HG03460 (cell line): ENCODE measurements around the gene VASP.
A peak's percentile ranks its signal among the peaks of the same experiment; 100 is the strongest.

ENCODE experiments used
- ATAC-seq: cut with Tn5 transposase; IDR thresholded peaks from one replicate; pipeline ENCODE4 v1.9.1; 2021; ENCODE audit not compliant: unreplicated experiment

Gene VASP

DNA sequence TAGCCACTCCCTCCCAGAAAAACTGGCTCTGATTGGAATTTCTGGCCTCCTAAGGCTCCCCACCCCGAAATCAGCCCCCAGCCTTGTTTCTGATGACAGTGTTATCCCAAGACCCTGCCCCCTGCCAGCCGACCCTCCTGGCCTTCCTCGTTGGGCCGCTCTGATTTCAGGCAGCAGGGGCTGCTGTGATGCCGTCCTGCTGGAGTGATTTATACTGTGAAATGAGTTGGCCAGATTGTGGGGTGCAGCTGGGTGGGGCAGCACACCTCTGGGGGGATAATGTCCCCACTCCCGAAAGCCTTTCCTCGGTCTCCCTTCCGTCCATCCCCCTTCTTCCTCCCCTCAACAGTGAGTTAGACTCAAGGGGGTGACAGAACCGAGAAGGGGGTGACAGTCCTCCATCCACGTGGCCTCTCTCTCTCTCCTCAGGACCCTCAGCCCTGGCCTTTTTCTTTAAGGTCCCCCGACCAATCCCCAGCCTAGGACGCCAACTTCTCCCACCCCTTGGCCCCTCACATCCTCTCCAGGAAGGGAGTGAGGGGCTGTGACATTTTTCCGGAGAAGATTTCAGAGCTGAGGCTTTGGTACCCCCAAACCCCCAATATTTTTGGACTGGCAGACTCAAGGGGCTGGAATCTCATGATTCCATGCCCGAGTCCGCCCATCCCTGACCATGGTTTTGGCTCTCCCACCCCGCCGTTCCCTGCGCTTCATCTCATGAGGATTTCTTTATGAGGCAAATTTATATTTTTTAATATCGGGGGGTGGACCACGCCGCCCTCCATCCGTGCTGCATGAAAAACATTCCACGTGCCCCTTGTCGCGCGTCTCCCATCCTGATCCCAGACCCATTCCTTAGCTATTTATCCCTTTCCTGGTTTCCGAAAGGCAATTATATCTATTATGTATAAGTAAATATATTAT is 33.3 kb upstream of the VASP start:
- ATAC-seq, result no peak

DNA sequence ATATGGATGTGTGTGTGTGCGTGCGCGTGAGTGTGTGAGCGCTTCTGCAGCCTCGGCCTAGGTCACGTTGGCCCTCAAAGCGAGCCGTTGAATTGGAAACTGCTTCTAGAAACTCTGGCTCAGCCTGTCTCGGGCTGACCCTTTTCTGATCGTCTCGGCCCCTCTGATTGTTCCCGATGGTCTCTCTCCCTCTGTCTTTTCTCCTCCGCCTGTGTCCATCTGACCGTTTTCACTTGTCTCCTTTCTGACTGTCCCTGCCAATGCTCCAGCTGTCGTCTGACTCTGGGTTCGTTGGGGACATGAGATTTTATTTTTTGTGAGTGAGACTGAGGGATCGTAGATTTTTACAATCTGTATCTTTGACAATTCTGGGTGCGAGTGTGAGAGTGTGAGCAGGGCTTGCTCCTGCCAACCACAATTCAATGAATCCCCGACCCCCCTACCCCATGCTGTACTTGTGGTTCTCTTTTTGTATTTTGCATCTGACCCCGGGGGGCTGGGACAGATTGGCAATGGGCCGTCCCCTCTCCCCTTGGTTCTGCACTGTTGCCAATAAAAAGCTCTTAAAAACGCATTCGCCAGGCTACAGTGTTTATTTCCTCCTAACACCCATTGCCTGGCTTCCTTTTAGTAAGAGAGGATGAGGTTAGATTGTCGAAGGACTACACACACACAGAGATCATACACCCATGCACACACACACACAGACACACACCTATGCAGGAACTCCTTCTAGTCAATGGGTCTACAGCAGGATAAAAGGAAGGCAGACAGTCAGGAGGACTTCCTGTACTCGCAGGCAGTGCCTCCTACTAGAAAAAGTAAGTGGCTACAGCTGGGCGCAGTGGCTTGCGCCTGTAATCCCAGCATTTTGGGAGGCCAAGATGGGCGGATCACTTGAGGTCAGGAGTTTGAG is 32.4 kb upstream of the VASP start:
- no peak for ATAC-seq

DNA sequence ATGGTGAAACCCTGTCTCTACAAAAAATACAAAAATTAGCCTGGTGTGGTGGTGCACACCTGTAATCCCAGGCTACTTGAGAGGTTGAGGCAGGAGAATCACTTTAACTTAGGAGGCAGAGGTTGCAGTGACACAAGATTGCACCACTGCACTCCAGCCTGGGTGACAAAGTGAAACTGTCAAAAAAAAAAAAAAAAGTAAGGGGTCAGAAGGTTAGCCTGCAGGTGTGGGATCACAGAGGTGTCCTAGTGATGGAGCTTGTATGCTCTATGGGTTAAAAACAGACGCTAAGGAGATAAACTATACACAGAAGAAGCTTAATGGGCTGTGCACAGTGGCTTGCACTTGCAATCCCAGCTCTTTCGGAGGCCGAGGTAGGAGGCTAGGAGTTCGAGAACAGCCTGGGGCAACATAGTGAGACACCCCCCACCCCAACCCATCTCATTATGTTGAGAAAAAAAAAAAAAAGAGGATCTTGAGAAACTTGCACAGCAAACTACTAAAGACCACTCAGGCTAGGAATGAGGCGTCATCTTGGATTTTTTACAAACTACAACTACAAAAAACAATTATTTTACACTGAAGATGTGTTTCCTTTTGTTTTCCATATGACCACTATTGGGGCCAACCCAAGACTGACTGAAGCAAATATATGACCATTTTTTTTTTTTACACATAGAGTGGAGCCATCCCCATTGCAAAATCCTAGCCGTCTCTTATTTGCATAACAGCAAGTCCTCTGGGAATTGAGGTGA is 31.6 kb upstream of the VASP start:
- ATAC-seq, result no peak

DNA sequence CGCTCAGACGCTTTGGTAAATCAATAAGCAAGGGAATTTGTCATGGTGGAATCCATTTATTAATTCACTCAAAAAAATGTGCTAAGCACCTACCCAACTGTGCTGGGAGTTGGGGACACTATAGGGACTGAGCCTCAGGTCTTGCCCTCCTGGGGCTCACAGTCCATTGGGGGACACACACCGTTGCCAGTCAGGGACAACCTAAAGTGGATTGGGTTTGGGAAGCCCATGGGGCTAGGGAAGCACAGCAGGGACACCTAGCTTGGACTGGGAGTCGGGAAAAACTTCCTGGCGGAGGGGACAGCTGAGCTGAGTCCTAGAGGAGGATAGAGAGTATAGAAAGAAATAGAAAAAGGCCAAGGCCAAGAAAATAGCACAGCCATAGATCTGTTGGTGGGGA is 31.0 kb upstream of the VASP start:
- ATAC-seq, result no peak

DNA sequence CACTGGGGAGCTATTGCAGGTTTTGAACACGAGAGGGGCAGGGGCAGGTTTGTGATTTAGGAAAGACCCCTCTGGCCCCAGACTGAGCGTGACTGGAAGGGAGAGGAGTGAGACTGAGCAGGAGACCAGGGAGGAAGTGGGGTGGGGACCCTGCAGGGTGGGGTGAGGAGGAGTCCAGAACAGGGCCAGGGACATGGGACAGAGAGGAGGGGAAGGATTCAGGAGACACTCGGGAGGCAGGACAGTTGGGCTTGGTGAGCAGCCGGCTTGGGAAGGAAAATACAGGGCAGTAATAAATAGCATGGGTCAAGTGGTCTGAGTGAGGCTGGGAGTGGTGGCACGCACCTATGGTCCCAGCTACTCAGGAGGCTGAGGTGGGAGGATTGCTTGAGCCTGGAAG is 30.1 kb upstream of the VASP start:
- ATAC-seq, result no peak

DNA sequence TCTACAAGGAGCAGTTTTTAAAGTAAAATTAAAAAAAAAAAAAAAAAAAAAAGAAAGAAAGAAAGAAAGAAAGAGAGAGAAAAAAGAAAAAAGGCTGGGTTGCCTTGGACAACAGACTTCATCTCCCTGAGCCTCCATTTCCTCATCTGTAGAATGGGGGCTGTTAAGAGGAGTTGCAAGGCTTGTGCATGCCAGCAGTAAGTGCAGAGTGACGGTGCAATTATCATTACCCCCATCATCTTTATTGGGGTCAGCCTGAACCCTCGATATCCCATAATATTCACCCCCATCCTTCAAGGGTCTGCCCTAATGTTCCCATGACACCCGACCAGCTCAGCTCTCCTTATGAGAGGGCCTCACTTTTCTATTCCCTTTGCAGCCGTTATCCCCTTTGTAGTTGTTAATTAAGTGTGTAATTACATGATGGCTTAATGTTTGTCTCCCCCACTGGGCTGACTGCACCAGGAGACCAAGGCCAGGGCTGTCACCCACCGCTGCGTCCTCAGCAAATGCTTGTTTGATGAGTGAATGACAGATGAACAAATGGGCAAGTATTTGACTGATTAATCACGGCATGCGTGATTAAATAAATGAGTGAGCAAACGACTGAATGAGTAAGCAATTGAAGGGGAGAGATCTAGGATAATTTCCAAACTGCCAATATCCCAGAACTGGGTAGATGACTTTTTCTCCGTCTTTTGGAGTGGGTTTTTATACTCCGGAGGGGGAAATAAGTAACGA is 29.4 kb upstream of the VASP start:
- ATAC-seq, result no peak

DNA sequence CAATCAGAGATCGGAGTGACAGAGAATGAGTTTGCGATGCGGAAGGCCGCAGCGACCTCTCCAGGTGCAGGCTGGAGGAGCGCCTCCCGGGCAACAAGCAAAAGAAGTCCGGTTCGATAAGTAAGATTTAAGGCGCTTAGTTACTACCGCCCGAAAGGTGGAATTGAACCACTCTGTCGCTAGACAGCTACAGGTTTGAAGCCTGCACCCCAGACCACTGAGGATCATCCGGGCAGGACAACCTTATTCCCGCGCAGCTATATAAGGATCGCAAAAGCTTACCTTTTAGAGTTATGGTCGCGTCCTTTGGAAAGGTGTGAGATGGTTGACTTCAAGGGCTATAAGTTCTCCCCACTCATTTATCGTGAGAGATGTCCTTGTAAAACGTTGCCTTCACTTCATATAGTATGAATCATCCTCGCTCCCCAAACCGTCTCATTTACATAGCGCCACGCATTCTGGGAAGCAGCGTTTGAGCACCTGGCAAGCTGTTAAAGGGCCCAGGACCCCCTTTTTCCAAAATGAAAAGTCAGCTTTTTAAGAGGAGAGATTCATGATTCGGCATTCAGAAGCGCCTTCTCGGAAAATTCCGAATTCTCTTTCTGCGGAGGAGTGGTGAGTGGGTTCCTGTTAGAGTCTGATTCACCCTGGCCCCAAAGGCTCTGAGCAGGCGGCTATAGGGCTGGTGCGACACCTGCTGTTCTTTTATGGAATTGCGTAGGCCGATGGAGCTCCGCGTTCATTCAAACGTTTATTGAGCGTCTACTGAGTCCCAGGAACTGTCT is 28.6 kb upstream of the VASP start:
- peak; percentile 77 for ATAC-seq

DNA sequence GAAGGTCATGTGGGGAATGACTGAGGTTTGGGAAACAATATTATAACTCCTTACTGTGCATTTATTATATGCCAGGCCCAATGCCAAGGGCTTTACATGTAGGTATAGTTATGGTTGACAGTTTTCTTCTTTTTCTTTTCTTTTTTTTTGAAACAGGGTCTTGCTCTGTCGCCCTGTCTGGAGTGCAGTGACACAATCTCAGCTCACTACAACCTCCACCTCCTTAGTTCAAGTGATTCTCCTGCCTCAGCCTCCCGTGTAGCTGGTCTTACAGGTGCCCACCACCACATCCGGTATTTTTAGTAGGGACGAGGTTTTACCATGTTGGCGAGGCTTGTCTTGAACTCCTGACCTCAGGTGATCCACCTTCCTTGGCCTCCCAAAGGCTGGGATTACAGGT is 24.2 kb upstream of the VASP start:
- ATAC-seq, result no peak

DNA sequence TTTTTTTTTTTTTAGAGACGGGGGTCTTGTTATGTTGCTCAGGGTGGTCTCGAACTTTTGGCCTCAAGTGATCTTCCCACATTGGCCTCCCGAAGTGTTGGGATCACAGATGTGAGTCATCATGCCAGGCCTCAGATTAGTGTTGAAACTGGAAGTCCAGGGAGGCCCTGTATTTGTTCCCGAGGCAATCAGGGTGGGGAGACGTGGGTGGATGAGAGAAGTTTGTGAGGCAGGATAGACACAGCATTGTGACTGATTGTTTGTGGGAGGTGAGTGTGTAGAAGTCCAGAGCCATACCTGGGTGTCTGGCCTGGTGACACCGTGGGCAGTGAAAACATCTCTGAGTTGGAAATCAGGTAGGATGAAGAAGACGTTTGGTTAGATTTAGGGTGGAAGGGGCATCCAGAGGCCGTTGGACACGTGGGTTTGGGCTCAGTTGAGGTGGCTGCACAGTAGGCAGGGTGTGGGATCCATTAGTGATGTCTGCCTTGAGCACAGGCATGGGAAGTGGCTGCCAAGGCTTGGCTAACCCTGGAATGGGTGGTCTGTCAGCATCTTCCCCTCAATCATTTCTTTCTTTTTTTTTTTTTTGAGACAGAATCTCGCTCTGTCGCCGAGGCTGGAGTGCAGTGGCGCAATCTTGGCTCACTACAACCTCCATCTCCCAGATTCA is 22.9 kb upstream of the VASP start:
- no peak for ATAC-seq

DNA sequence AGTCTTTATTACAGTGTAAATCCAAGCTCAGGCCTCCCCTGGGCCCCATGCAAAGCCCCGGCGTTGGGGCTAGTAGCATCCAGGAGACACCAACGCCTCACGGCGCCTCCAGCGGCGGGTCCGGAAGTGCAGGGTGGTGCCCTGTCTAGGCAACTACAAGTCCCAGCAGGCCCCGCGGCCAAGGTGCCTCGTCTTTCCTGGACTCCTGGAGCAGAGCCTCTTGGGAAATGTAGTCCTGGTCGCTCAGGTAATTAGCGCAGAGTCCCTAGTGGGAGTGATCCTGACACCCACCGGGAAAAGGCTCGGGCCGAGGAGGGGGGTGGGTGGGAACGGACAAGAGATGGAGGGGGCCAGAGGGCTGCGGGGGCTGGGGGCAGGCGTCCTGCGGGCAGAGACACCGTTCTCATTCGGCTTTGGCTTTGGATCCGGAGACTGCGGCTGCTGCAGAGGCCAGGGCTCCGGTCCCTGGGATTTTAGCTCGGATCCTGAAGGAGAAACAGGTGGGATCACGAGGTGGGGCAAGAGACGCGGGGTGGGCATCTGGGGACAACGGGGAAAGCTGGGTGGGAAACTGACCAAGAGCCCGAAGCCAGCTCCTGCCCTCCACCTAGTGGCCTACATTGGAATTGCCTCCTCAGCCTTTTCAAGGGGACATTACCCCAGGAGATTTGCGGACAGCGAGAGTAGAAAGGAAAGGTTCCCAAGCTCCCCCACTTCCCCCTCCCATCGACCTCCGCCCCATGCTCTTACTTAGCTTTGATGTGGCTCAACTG is 21.8 kb upstream of the VASP start:
- peak; percentile 86 for ATAC-seq

DNA sequence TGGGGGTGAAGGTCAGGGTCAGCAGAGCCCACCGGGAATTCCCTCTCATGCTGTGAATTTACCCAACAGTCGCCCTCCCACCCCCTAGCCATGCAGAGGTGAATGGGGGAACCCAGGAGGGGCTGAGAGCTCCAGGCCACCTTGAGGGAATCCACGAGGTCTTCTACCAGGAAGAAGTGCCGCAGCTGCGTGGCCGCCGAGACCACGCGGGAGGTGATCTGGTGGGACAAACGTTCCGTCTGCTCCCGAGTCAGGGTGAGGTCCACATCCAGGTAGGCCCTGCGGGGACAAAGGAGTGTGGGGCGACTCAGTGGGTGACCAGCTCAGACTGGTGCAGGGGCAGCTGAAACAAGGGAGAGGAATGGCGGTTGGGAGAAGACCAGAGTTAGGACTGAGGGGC is 18.6 kb upstream of the VASP start:
- no peak for ATAC-seq

DNA sequence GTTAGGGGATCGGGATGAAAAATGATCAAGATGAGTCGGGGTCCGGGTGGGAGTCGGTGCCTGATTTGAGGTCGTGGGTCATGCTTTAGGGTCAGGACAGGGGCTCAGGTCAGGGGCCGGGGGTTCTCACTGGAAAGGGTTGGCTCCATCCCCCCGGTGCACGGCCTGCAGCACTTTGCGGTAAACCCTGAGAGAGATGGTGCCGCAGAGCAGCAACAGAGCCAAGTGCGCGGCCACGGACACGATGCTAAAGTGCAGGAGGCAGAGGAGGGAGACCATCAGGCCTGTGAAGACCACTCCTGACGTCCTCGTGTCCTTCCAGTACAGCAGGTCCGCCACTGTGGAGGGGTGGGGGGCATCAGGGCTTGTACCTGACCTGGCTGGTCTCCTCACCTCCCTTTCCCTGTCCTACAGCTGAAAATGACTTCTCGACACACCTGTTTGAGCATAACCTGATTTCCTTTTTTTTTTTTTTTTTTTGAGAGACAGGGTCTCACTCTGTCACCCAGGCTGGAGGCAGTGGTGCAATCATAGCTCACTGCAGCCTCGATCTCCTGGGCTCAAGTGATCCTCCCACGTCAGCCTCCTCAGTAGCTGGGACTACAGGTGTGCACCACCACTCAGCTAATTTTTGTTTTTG is 17.9 kb upstream of the VASP start:
- no peak for ATAC-seq

DNA sequence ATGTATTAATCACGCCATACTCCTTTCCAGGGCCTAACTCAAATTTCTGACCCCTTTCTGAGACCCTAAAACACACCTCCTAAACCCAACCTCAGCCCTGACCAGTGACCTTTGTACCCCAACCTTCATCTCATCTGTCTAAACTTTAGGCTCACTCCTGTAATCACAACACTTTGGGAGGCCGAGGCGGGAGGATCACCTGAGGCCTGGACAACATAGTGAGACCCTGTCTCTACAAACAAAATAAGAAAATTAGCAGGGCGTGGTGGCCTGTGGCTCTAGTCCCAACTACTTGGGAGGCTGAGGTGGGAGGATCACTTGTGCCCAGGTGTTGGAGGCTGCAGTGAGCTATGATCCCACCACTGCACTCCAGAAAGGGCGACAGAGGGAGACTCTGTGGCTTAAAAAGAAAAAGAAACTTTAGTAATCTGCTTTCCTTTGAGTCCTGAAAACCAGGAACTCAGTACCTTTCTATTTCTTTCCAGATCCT is 15.1 kb upstream of the VASP start:
- no peak for ATAC-seq

DNA sequence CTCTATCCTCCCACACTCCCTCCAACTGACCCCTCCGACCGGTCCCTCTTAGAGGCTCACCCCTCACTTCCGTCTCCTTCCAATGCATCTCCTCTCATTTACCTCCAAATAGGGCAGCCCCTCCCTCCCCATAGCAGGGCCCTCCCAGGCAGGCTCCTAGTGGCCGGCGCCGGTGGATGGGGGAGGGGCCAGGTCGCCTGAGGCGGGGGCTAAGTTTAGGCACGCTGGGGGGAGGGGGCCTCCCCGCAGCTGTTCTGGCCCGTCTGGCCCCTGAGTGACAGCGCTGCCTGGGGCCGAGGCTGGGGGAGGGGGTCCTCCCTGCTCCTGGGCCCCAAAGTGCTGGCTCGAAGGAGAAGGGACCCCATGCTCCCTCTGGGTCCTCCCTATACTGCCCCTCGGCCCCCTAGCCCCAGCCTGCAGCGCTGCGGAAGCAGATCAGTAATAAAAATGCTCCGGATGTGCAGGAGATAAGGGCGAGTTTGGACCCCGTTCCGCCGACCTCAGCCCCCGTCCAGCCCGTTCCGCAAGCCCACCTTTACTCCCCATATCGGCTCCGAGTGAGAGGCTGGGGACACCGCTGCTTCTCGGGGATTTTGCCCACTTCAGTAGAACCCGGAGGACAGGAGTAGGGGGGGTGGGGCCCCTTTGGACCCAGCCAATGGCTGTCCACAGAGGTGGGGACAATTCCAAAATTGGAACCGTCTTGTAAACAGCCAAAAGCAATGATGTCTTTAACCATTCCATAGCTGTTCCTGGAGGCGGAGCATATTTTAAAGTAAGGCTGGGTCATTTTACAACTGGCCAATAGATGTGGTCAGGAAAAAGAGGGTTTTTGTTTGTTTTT is 14.4 kb upstream of the VASP start:
- no peak for ATAC-seq

DNA sequence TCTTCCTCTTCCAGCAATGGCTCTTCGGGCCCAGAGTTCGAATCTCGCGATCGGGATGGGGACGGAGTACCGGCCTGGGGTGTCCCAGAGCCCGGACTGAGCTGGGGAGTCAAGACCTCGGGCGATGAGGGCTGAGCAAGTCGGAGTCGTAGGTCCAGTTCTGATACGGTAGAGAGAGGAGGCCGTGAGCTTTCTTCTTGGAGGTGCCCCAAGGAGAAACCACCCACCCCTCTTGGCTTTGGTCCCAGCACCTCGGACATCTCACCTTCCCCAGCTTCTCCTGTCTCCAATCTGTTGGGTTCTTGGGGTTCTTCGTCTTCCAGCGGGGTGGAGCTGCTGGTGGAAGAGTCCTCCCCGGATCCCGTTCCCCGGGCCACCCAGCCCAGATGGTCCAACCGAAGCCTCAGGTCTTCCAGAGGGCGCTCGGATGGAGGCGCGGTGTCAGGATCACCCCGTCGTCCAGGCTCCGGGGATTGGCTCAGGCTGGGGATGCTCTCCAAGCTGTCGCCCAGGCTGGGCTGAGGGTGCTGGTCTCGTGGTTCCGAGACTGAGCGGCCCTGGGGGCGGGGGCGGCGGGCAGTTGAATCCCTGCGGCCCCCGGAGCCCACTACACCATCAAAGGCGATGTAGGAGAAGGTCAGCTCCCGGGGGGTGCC is 12.9 kb upstream of the VASP start:
- no peak for ATAC-seq

DNA sequence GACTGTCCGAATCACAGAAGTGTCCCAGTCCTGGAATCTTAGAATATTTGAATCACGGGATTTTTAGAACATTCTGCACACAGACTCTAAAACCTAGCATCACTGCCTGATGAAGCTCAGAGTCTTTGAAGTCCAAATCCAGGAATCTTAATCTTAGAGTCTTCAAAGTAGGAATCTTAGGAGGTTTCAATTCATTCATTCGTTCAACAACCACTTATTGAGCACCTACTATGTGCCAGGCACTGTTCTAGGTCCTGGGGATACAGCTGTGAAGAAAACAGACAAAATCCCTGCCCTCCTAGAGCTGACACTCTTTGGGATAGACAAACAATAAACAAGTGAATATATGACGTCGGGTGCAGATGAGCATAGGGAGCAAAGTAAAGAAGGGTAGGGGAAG is 12.1 kb upstream of the VASP start:
- ATAC-seq, result no peak
